Coronary artery (tissue), 2 donors: Measurements from ENCODE around the gene SYNGR4.

Source experiments
- DNase-seq: peaks from one replicate; pipeline ENCODE4 v3.0.0-alpha.2; 2017; ENCODE audit warnings: low spot score
- H3K27ac ChIP-seq, 2 donors: fragments of 200-600 bp; sonication (generic); one replicate each; pipeline ENCODE4 v1.5.1; 2016 to 2019
- H3K4me3 ChIP-seq: fragments of 200-600 bp; sonication (generic); 2 replicates; pipeline ENCODE4 v1.5.1; 2016; ENCODE audit warnings: mild to moderate bottlenecking, moderate library complexity
- CTCF ChIP-seq: fragments of 200-600 bp; sonication (generic); IDR thresholded peaks from one replicate; pipeline ENCODE4 v1.5.1; 2019; ENCODE audit warnings: antibody characterized with exemption

Gene SYNGR4

DNA sequence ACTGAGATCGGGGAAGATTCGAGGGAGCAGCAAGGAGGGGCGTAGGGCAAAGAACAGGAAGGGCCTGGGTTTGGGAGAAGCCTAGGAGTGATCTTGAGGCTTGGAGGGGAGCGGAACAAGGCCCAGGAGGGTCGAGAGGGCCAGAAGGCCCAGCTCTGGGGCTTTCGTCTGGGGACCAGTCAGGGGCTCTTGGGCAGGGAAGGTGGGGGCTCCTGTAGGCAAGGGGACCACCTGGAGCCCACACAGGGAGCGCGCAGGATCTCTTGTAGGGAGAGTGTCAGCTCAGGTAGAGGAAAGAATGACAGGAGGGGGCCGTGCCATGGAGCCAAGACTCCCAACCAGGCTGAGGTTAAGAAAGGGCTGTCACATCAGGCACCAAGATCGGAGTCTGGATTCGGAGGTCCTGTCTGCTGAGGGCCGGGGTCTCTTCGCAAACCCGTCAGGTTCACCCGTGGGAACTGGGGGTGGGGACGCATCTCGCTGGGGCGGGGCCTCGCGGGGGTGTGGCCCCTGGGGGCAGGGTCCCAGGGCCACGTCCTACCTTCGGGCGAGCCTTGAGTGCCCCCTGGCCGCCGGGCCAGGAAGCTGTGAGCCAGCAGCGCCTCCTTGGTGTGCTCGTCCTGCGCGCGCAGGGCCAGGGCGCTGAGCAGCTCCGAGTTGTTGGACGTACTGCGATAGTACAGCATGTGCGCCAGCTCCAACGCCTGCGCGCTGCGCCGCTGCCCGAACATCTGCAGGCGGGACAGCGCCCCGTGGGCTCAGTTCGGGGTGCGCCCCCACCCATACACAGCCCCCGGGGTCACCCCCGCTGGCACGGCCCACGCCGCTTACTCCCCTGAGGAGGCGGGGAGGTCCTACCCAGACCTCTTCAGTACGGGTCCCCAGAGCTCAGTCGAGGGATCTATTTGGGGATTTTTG, 30.4 kb upstream of the SYNGR4 start:
- peak overlapping the region; percentile 63 to 90 for H3K27ac ChIP-seq
- DNase-seq = peak; percentile 90
- H3K4me3 ChIP-seq = peak overlapping the region; percentile 63
- TF ChIP-seq CTCF = peak; percentile 77

DNA sequence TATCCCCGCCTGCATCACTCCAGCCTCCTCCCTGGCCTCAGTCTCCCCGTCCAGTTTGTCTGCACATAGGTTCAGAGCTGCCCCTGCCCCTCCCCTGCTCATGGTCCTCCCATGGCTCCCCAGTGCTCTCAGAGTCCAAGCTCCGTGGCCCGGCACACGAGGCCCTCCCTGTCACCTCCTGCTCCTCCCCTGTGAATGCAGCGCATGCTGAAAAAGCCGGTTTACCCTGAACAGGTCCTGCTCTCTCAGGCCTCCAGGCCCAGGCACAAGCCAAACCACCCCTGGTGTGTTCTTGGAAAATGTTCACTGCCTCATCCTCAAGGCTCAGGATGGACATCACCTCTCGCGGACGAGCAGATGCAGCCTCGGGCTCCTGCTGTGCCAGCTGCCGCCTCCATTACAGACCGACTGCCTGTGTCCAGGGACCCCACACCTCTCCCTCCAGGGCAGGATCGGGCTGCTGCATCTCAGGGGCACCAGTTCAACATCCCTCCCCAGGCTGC, 25.9 kb upstream of the SYNGR4 start:
- Histone ChIP-seq H3K27ac (no peak overlapping the region), H3K4me3 (no peak overlapping the region)
- TF ChIP-seq CTCF = no peak
- DNase-seq = no peak

DNA sequence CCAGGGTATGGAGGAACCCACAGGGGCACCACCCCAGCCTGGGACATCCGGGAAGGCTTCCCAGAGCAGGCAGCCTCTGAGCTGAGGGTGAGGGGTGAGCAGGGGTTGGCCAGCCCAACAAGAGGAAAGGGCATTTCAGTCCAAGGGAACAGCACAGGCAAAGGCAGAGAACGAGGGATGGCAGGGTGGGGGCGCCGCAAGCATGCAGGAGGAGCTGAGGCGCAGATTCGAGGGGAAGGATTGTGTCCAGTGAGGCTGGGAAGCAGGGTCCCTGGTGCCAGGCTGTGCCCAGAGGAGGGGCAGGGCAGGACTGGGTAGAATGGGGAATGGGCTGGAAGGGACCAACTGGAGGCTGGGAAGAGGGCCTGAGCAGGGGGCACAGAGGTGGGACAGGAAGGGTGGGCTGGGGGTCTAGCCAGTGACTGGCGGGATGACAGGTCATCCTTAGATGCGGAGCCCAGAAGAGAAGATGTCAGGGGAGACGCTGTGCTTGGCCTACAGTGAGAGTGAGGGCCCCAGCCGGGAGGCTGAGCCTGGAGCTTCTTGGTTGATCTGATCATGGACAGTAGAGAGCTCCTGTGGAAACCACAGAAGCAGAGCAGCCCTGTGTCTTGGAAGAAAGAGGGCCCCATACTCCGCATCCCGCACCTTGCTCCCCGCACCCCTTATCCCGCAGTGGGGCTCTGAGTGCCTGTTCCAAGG, 25.2 kb upstream of the SYNGR4 start:
- no peak for DNase-seq
- no peak for TF ChIP-seq CTCF
- H3K27ac ChIP-seq = no peak overlapping the region
- no peak overlapping the region for H3K4me3 ChIP-seq

DNA sequence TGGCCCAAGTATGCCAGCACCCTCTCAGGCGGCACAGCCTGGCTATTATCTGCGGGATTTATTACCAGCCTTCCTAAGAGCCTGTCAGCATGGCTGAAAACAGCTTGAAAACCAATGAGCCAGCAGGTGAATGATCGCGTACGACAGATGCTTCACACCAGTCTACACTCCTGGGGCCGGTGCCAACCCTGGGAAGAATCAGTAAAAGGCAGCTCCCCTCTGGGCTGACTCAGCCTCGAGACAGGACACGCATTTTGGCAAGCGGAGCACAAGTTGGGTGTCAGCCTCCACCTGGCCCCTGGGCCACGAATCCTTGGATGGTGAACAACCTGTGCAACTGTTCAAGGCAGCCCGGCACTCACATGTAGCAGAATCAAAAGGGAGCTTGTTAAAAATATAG, 23.2 kb upstream of the SYNGR4 start:
- no peak for DNase-seq
- TF ChIP-seq CTCF = no peak
- Histone ChIP-seq H3K27ac (no peak overlapping the region), H3K4me3 (no peak overlapping the region)

DNA sequence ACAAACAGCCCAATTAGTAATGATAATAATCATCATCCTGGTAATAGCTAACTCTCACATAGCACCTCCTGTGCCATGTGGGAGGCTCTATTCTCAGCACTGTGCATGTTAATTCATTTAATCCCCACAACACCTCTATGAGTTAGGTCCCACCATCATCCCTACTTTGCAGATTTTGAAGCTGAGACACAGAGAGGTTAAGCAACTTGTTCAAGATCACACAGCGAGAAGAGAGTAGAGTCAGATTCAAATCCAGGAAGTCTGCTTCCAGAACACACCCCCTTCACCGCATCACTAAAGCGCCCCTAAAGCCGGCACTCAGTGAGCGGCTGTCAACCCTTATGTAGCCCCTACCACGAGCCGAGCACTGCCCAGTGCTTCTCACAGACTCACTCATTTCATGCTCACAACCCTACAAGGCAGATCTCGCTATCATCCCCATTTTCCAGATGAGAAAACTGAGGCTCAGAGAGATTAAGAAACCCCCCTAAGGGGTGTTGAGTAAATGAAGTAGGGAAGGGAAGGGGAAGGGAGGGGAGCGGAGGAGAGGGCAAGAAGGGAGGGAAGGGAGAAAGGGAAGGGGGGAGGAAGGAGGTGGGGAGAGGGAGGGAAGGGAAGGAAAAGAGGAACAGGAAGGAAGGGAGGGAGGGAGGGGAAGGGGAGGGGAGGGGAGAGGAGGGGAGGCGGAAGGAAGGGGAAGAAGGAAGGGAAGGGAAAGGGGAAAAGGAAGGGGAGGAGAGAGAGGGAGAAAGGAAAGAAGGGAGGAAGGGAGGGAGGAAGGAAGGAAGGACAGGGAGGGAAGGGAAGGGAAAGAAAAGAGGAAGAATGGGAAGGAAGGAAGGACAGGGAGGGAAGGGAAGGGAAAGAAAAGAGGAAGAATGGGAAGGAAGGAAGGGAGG, 22.4 kb upstream of the SYNGR4 start:
- no peak for DNase-seq
- Histone ChIP-seq H3K27ac (no peak overlapping the region), H3K4me3 (no peak overlapping the region)
- no peak for TF ChIP-seq CTCF

- DNase-seq = no peak
- no peak overlapping the region for H3K27ac ChIP-seq
- no peak for TF ChIP-seq CTCF
- no peak overlapping the region for H3K4me3 ChIP-seq
Measured at GRCh38 chr19:48342414-48342738, 21.8 kb upstream of the SYNGR4 start.
